HG03097 (cell line): ENCODE measurements around the gene GAS6.

ENCODE experiments used
- ATAC-seq: cut with Tn5 transposase; IDR thresholded peaks from one replicate; pipeline ENCODE4 v1.9.1; 2021; ENCODE audit not compliant: unreplicated experiment, low FRiP score

Gene GAS6

GRCh38 chr13:113854238-113855011 is 9.5 kb downstream of the GAS6 start:
- no peak for ATAC-seq

GRCh38 chr13:113853518-113854237 is 10.2 kb downstream of the GAS6 start:
- ATAC-seq, result no peak

GRCh38 chr13:113852536-113853517 is 11.0 kb downstream of the GAS6 start:
- ATAC-seq, result no peak

GRCh38 chr13:113851826-113852535 is 11.9 kb downstream of the GAS6 start:
- ATAC-seq, result no peak

- no peak for ATAC-seq
Observed at GRCh38 chr13:113851480-113851803, 12.4 kb downstream of the GAS6 start.

GRCh38 chr13:113850722-113851479 is 13.0 kb downstream of the GAS6 start:
- ATAC-seq, result no peak

GRCh38 chr13:113849981-113850721 is 13.7 kb downstream of the GAS6 start:
- ATAC-seq, result no peak

- no peak for ATAC-seq
Observed at GRCh38 chr13:113849546-113849945, 14.3 kb downstream of the GAS6 start.

GRCh38 chr13:113848431-113849260 is 15.2 kb downstream of the GAS6 start:
- ATAC-seq, result no peak

- ATAC-seq, result no peak
Observed at GRCh38 chr13:113848020-113848419, 15.9 kb downstream of the GAS6 start.

GRCh38 chr13:113846636-113847318 is 17.1 kb downstream of the GAS6 start:
- no peak for ATAC-seq

- no peak for ATAC-seq
Observed at GRCh38 chr13:113845723-113846635, 17.9 kb downstream of the GAS6 start.

GRCh38 chr13:113845055-113845454 is 18.8 kb downstream of the GAS6 start:
- no peak for ATAC-seq

GRCh38 chr13:113843864-113844556 is 19.9 kb downstream of the GAS6 start:
- no peak for ATAC-seq

GRCh38 chr13:113843063-113843654 is 20.7 kb downstream of the GAS6 start:
- no peak for ATAC-seq
